A673 (cell line): ENCODE measurements around the gene PAK3. TPM values are rescaled to one million over a fixed set of nuclear protein-coding genes. Genes with fewer than 3 reads are reported as not detected.

ENCODE experiments used
- BruUV-seq: library from RNA; stranded (reverse); fragments of 400-500 nt; replicated peaks from 2 replicates; lab custom pipeline; 2021; lab: Mats Ljungman, UMichigan
- CTCF ChIA-PET: fragments of 300-600 bp; sonication (Branson Sonifier 250); formaldehyde crosslinking; loops from one replicate; lab custom pipeline; 2022; ENCODE audit warnings: antibody characterized with exemption; lab: Charles Lee
- POLR2A ChIA-PET: fragments of 300-600 bp; sonication (Branson Sonifier 250); formaldehyde crosslinking; loops from one replicate; lab custom pipeline; 2022; ENCODE audit warnings: antibody characterized with exemption; ENCODE audit not compliant: low non-redundant PET; lab: Charles Lee
- DNase-seq: peaks from one replicate; pipeline ENCODE4 v3.0.0-alpha.2; 2015; ENCODE audit warnings: low spot score
- H3K27ac ChIP-seq: fragments of 200-600 bp; sonication (generic); 2 replicates; pipeline ENCODE4 v1.5.1; 2016; ENCODE audit warnings: mixed run types, low read depth, mild to moderate bottlenecking, mixed read lengths, antibody characterized with exemption, low read length; ENCODE audit not compliant: poor library complexity, severe bottlenecking
- H3K27me3 ChIP-seq: fragments of 200-600 bp; sonication (generic); replicated peaks from 2 replicates; pipeline ENCODE4 v1.6.1; 2017; ENCODE audit warnings: mixed run types, low read depth, mild to moderate bottlenecking, mixed read lengths, antibody characterized with exemption, low read length; ENCODE audit not compliant: insufficient read depth, poor library complexity
- H3K36me3 ChIP-seq: fragments of 200-600 bp; sonication (generic); 2 replicates; pipeline ENCODE4 v1.6.1; 2016; ENCODE audit warnings: mixed run types, mild to moderate bottlenecking, mixed read lengths, antibody characterized with exemption, low read length; ENCODE audit not compliant: insufficient read depth, poor library complexity, severe bottlenecking
- H3K4me1 ChIP-seq: fragments of 200-600 bp; sonication (generic); 2 replicates; pipeline ENCODE4 v1.6.1; 2017; ENCODE audit warnings: mixed run types, mild to moderate bottlenecking, mixed read lengths, antibody characterized with exemption, low read length; ENCODE audit not compliant: insufficient read depth, poor library complexity, severe bottlenecking
- H3K4me3 ChIP-seq: fragments of 200-600 bp; sonication (generic); 2 replicates; pipeline ENCODE4 v1.5.1; 2016; ENCODE audit warnings: low read depth, mixed run types, mild to moderate bottlenecking, mixed read lengths, low read length; ENCODE audit not compliant: poor library complexity, severe bottlenecking
- H3K9me3 ChIP-seq: fragments of 200-600 bp; sonication (generic); 2 replicates; pipeline ENCODE4 v1.6.1; 2016; ENCODE audit warnings: mixed run types, low read depth, mild to moderate bottlenecking, mixed read lengths, antibody characterized with exemption, low read length; ENCODE audit not compliant: poor library complexity, severe bottlenecking
- CTCF ChIP-seq: fragments of 300-800, 200-600 bp; sonication (generic); conservative IDR thresholded peaks from 2 replicates; pipeline ENCODE4 v1.5.1; 2017; ENCODE audit warnings: low read depth, mild to moderate bottlenecking, antibody characterized with exemption, low read length, moderate library complexity, mixed read lengths
- EZH2 ChIP-seq: fragments of 200-600 bp; sonication (generic); IDR thresholded peaks from 2 replicates; pipeline ENCODE4 v1.6.1; 2017; ENCODE audit warnings: borderline replicate concordance, low read depth, mild to moderate bottlenecking, mixed read lengths, antibody characterized with exemption, low read length; ENCODE audit not compliant: poor library complexity, severe bottlenecking
- intact Hi-C: fragments of 100-400 bp; cut with micrococcal nuclease; formaldehyde crosslinking; loops from one replicate; pipeline ENCODE4 v1.10.0; 2022; ENCODE audit not compliant: unreplicated experiment
- total RNA-seq: library from RNA; stranded (reverse); gene quantifications from 2 replicates; pipeline ENCODE4 v1.2.3, GENCODE V29; 2021

PAK3 gene
- total RNA-seq, 1 experiment from 2014 or later = not detected

GRCh38 chrX:111151764-111152163 lies 55.8 kb downstream of the PAK3 start:
- Histone ChIP-seq H3K9me3 (no peaks in the 10 kb centered on the region), H3K36me3 (no peaks in the 10 kb centered on the region), H3K4me3 (no peak overlapping the region), H3K27ac (no peak overlapping the region), H3K27me3 (peaks cover 12% of the 10 kb centered on the region), H3K4me1 (no peaks in the 10 kb centered on the region)
- no peak for DNase-seq
- ChIA-PET CTCF (no interaction called here), POLR2A (no interaction called here)
- no peak for TF ChIP-seq CTCF
- TF ChIP-seq EZH2 = no peak
- intact Hi-C loops = no loop called here
- BruUV-seq = no TSS peak

DNA sequence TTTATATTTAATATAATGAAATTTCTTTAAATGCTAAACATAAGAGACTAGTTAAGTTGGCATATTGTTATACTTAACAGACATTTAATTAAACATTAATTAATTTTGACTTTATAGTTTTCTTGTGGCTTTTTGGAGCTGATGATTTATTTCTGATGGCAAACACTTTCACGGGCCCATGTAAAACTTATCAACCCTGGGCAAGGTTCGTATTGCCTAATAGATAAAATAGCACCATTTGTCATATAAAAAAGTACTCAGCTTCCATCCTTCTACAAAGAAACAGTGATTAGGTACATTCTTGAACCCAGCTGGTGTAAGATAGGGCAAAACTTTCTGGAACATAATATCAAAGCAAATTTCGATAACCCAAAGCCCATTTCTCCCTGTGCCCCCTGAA lies 63.2 kb downstream of the PAK3 start:
- DNase-seq = no peak
- Histone ChIP-seq H3K27me3 (peaks cover 7% of the 10 kb centered on the region), H3K4me3 (no peak overlapping the region), H3K9me3 (no peaks in the 10 kb centered on the region), H3K4me1 (no peaks in the 10 kb centered on the region), H3K27ac (no peak overlapping the region), H3K36me3 (no peaks in the 10 kb centered on the region)
- POLR2A ChIA-PET = no interaction called here
- TF ChIP-seq EZH2 = no peak
- TF ChIP-seq CTCF = no peak
- CTCF ChIA-PET = no interaction called here
- intact Hi-C loops = no loop called here
- no TSS peak for BruUV-seq

GRCh38 chrX:111164728-111165127 lies 68.7 kb downstream of the PAK3 start:
- intact Hi-C loops = no loop called here
- H3K4me1 ChIP-seq = no peaks in the 10 kb centered on the region
- BruUV-seq = no TSS peak
- no peaks in the 10 kb centered on the region for H3K9me3 ChIP-seq
- ChIA-PET CTCF (no interaction called here), POLR2A (no interaction called here)
- H3K36me3 ChIP-seq = no peaks in the 10 kb centered on the region
- H3K4me3 ChIP-seq = no peak overlapping the region
- peaks cover 3% of the 10 kb centered on the region for H3K27me3 ChIP-seq
- no peak overlapping the region for H3K27ac ChIP-seq
- TF ChIP-seq EZH2 (no peak), CTCF (peak; percentile 57)
- DNase-seq = peak; percentile 19
